ENCODE data around the gene BCL11B. TPM values are rescaled to one million over a fixed set of nuclear protein-coding genes. Genes with fewer than 3 reads are reported as not detected.

Gene BCL11B
- total RNA-seq, 4 donors from 2014 or later: 39.1 to 74.3 (median 51.7) TPM

- no peak for DNase-seq (ENCODE audit: low spot score in 2 of 2)
- intact Hi-C loops (cut with DNase I; ENCODE audit: low total_unique reads): no loop called here
- 3 to 14% methylated on average over 38 to 51 of the region's 83 CpGs for WGBS, 2 donors
- H3K4me3 ChIP-seq (ENCODE audit: low read depth, poor library complexity, severe bottlenecking): no peak overlapping the region
- TF ChIP-seq, protein P1, sequence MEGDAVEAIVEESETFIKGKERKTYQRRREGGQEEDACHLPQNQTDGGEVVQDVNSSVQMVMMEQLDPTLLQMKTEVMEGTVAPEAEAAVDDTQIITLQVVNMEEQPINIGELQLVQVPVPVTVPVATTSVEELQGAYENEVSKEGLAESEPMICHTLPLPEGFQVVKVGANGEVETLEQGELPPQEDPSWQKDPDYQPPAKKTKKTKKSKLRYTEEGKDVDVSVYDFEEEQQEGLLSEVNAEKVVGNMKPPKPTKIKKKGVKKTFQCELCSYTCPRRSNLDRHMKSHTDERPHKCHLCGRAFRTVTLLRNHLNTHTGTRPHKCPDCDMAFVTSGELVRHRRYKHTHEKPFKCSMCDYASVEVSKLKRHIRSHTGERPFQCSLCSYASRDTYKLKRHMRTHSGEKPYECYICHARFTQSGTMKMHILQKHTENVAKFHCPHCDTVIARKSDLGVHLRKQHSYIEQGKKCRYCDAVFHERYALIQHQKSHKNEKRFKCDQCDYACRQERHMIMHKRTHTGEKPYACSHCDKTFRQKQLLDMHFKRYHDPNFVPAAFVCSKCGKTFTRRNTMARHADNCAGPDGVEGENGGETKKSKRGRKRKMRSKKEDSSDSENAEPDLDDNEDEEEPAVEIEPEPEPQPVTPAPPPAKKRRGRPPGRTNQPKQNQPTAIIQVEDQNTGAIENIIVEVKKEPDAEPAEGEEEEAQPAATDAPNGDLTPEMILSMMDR (IDR thresholded peaks at IDR 0.05): no peak
- no peak for TF ChIP-seq POLR2A (IDR thresholded peaks at IDR 0.05)
These were observed 26.2 kb downstream of the BCL11B start for GRCh38 chr14:99245564-99246511.

DNA sequence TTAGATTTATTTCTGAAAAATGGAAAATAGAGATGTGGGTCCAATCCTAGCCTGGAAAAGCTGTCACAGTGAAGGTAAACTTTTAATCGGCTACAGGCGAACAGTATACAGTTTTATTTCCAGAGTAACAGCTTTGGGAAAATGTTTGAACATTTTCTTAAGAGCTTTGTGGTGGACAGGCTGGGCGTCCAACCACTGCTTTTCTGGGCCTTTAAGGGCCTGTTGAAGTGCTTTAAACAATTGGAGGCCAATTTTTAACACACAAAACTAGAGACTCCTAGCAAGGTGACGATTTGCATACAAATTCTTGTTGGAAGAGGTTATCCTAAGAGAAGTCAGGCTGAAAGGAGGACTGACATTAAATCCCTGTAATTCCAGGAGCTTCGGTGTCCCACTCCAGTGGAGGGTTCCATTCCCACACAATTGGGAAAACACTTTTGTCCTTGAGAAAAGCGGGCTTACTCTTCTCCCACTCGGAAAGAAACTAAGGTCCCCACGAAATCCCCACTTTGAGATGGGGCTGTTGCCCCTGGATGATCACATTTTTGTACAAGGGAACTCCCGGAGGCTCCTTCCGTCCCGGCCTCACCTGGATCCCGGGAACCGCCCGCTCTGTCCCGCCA lies 26.9 kb downstream of the BCL11B start:
- no peak for TF ChIP-seq POLR2A (IDR thresholded peaks at IDR 0.05)
- TF ChIP-seq, protein P1 (IDR thresholded peaks at IDR 0.05): no peak
- DNase-seq (ENCODE audit: low spot score in 2 of 2): no peak
- intact Hi-C loops (cut with DNase I; ENCODE audit: low total_unique reads): no loop called here
- no peak overlapping the region for H3K4me3 ChIP-seq (ENCODE audit: low read depth, poor library complexity, severe bottlenecking)
- WGBS, 2 donors: 38 to 39% methylated on average over 9 to 15 of the region's 15 CpGs

GRCh38 chr14:99244367-99244901 lies 27.6 kb downstream of the BCL11B start:
- DNase-seq (ENCODE audit: low spot score in 2 of 2): no peak
- intact Hi-C loops (cut with DNase I; ENCODE audit: low total_unique reads): no loop called here
- H3K4me3 ChIP-seq (ENCODE audit: low read depth, poor library complexity, severe bottlenecking): no peak overlapping the region
- TF ChIP-seq, protein P1 (IDR thresholded peaks at IDR 0.05): no peak
- no peak for TF ChIP-seq POLR2A (IDR thresholded peaks at IDR 0.05)
- 43 to 65% methylated on average over 16 of the region's 16 CpGs for WGBS, 2 donors

GRCh38 chr14:99242816-99243721 lies 28.9 kb downstream of the BCL11B start:
- intact Hi-C loops (cut with DNase I; ENCODE audit: low total_unique reads): no loop called here
- no peak for TF ChIP-seq POLR2A (IDR thresholded peaks at IDR 0.05)
- TF ChIP-seq, protein P1 (IDR thresholded peaks at IDR 0.05): no peak
- 47 to 48% methylated on average over 10 of the region's 10 CpGs for WGBS, 2 donors
- no peak for DNase-seq (ENCODE audit: low spot score in 2 of 2)
- H3K4me3 ChIP-seq (ENCODE audit: low read depth, poor library complexity, severe bottlenecking): no peak overlapping the region

DNA sequence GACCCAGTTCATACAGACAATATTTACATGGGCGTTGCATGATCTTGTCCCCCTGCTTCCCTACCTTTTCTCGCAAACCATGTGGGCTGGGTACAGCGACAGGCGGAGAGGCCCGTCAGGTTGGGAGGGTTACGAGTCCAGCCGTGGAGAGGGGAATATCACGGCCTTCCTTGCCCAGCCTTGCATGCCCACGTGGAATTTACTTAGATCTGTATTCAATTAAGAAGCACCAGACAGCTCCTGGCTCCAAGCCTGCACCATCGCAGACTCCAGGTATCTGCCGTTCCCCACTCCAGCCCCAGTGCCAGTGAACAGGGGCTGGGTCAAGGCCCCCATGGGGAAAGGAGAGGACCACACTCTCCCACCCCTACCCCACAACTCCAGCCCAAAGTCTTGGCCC lies 29.8 kb downstream of the BCL11B start:
- H3K4me3 ChIP-seq (ENCODE audit: low read depth, poor library complexity, severe bottlenecking): no peak overlapping the region
- WGBS, 2 donors: 45 to 54% methylated on average over 11 of the region's 11 CpGs
- no peak for DNase-seq (ENCODE audit: low spot score in 2 of 2)
- intact Hi-C loops (cut with DNase I; ENCODE audit: low total_unique reads): no loop called here
- TF ChIP-seq, protein P1 (IDR thresholded peaks at IDR 0.05): no peak
- no peak for TF ChIP-seq POLR2A (IDR thresholded peaks at IDR 0.05)
